Glutamatergic neuron (in vitro differentiated cells): ENCODE data around the gene TMC1. TPM values are rescaled to one million over a fixed set of nuclear protein-coding genes. Genes with fewer than 3 reads are reported as not detected.
"Not testable (repeated sequence)": the region's sequence is repeated elsewhere in the genome, so short reads cannot be mapped to it uniquely, and the experiment has no call there.

Experiments
- DNase-seq: peaks from one replicate; pipeline ENCODE4 v3.0.0; 2022
- H3K27ac Mint-ChIP-seq: one replicate; pipeline ENCODE4 v1.8.0; 2020; ENCODE audit warnings: mild to moderate bottlenecking, mixed read lengths, inconsistent platforms; ENCODE audit not compliant: unreplicated experiment
- H3K27me3 Mint-ChIP-seq: one replicate; pipeline ENCODE4 v1.8.0; 2020; ENCODE audit warnings: mild to moderate bottlenecking, moderate library complexity, mixed read lengths, inconsistent platforms; ENCODE audit not compliant: unreplicated experiment
- H3K36me3 Mint-ChIP-seq: one replicate; pipeline ENCODE4 v1.8.0; 2020; ENCODE audit warnings: mild to moderate bottlenecking, mixed read lengths, inconsistent platforms; ENCODE audit not compliant: unreplicated experiment
- H3K4me1 Mint-ChIP-seq: one replicate; pipeline ENCODE4 v1.8.0; 2020; ENCODE audit warnings: mild to moderate bottlenecking, low read depth, mixed read lengths, inconsistent platforms; ENCODE audit not compliant: unreplicated experiment
- H3K4me3 Mint-ChIP-seq: one replicate; pipeline ENCODE4 v1.8.0; 2020; ENCODE audit warnings: mild to moderate bottlenecking, mixed read lengths, inconsistent platforms; ENCODE audit not compliant: unreplicated experiment
- H3K9me3 Mint-ChIP-seq: one replicate; pipeline ENCODE4 v1.8.0; 2020; ENCODE audit warnings: mild to moderate bottlenecking, moderate library complexity, mixed read lengths, inconsistent platforms; ENCODE audit not compliant: unreplicated experiment
- CTCF ChIP-seq: fragments of 200-600 bp; sonication (generic); IDR thresholded peaks from one replicate; pipeline ENCODE4 v1.5.0; 2021; ENCODE audit not compliant: partially characterized antibody, unreplicated experiment
- total RNA-seq: library from RNA; stranded (reverse); fragmentation: NEBNext Ultra II Directional; extraction: Animal tissue kit (Norgen Biotek cat#: 25700); gene quantifications from one replicate; pipeline ENCODE4 v1.2.1, GENCODE V29; 2021; ENCODE audit not compliant: unreplicated experiment

TMC1 gene
- total RNA-seq, 1 donor from 2014 or later, result not detected

- Mint-ChIP-seq H3K4me1 (no peaks in the 10 kb centered on the region), H3K27ac (no peak overlapping the region), H3K27me3 (no peaks in the 10 kb centered on the region), H3K4me3 (no peak overlapping the region), H3K36me3 (no peaks in the 10 kb centered on the region), H3K9me3 (no peaks in the 10 kb centered on the region)
- no peak for DNase-seq
- no peak for TF ChIP-seq CTCF
Observed at GRCh38 chr9:72477930-72478518, 43.4 kb upstream of the TMC1 start.

- DNase-seq, result no peak
- Mint-ChIP-seq H3K27ac (no peak overlapping the region), H3K27me3 (no peaks in the 10 kb centered on the region), H3K36me3 (no peaks in the 10 kb centered on the region), H3K9me3 (no peaks in the 10 kb centered on the region), H3K4me1 (no peaks in the 10 kb centered on the region), H3K4me3 (no peak overlapping the region)
- no peak for TF ChIP-seq CTCF
Observed at GRCh38 chr9:72478966-72479365, 42.4 kb upstream of the TMC1 start.

- H3K4me1 Mint-ChIP-seq, DNase-seq, H3K27ac Mint-ChIP-seq, H3K36me3 Mint-ChIP-seq, H3K27me3 Mint-ChIP-seq, H3K9me3 Mint-ChIP-seq, H3K4me3 Mint-ChIP-seq: not testable (repeated sequence)
Observed at GRCh38 chr9:72480261-72480660, 41.1 kb upstream of the TMC1 start.

GRCh38 chr9:72480921-72481320 lies 40.5 kb upstream of the TMC1 start:
- Mint-ChIP-seq H3K4me3 (no peak overlapping the region), H3K9me3 (no peaks in the 10 kb centered on the region), H3K27me3 (no peaks in the 10 kb centered on the region), H3K36me3 (no peaks in the 10 kb centered on the region), H3K27ac (no peak overlapping the region), H3K4me1 (peaks cover 2% of the 10 kb centered on the region)
- TF ChIP-seq CTCF, result no peak
- DNase-seq, result no peak

GRCh38 chr9:72485821-72486593 lies 35.4 kb upstream of the TMC1 start:
- no peaks in the 10 kb centered on the region for H3K27me3 Mint-ChIP-seq
- no peak for DNase-seq
- no peaks in the 10 kb centered on the region for H3K9me3 Mint-ChIP-seq
- H3K36me3 Mint-ChIP-seq, result no peaks in the 10 kb centered on the region
- H3K4me3 Mint-ChIP-seq, result no peak overlapping the region
- TF ChIP-seq CTCF, result no peak
- no peak overlapping the region for H3K27ac Mint-ChIP-seq
- peaks cover 5% of the 10 kb centered on the region for H3K4me1 Mint-ChIP-seq
